Islet precursor cell (in vitro differentiated cells): ENCODE results near the gene ANKRD13B.

Source experiments
- DNase-seq: peaks from one replicate; pipeline ENCODE4 v3.0.0-alpha.2; 2018

The ANKRD13B gene

GRCh38 chr17:29569245-29569950, 23.5 kb upstream of the ANKRD13B start:
- peak; percentile 79 for DNase-seq

GRCh38 chr17:29570521-29570920, 22.4 kb upstream of the ANKRD13B start:
- DNase-seq = peak; percentile 50

GRCh38 chr17:29571486-29571882, 21.4 kb upstream of the ANKRD13B start:
- DNase-seq = peak; percentile 44

GRCh38 chr17:29571883-29572681, 20.9 kb upstream of the ANKRD13B start:
- DNase-seq = peak; percentile 66

GRCh38 chr17:29572691-29573557, 20.0 kb upstream of the ANKRD13B start:
- peak; percentile 90 for DNase-seq

GRCh38 chr17:29573558-29573869, 19.4 kb upstream of the ANKRD13B start:
- no peak for DNase-seq

GRCh38 chr17:29573871-29574731, 18.8 kb upstream of the ANKRD13B start:
- peak; percentile 53 for DNase-seq

GRCh38 chr17:29574732-29575510, 18.0 kb upstream of the ANKRD13B start:
- DNase-seq = peak; percentile 53

GRCh38 chr17:29575511-29576213, 17.3 kb upstream of the ANKRD13B start:
- DNase-seq = peak; percentile 53

- peak; percentile 55 for DNase-seq
Observed at GRCh38 chr17:29576214-29577000, 16.5 kb upstream of the ANKRD13B start.

- DNase-seq = no peak
Observed at GRCh38 chr17:29577001-29577370, 15.9 kb upstream of the ANKRD13B start.

GRCh38 chr17:29577385-29578211, 15.3 kb upstream of the ANKRD13B start:
- peak; percentile 55 for DNase-seq

- DNase-seq = no peak
Observed at GRCh38 chr17:29578626-29579485, 14.1 kb upstream of the ANKRD13B start.

- DNase-seq = peak; percentile 90
Observed at GRCh38 chr17:29579866-29580771, 12.8 kb upstream of the ANKRD13B start.

- DNase-seq = no peak
Observed at GRCh38 chr17:29581583-29582253, 11.2 kb upstream of the ANKRD13B start.

GRCh38 chr17:29582254-29582765, 10.6 kb upstream of the ANKRD13B start:
- DNase-seq = no peak
